Activated CD4-positive, alpha-beta T cell treated with anti-CD3 and anti-CD28 coated beads, Interleukin-2, amount 10 ng/mL, durations not matched to agents 24 days and 14 days (primary cell): ENCODE measurements around the gene EMX1. TPM values are rescaled to one million over a fixed set of nuclear protein-coding genes. Genes with fewer than 3 reads are reported as not detected.

ENCODE experiments used
- DNase-seq: peaks from one replicate; pipeline ENCODE4 v3.0.0; 2022
- H3K27ac Mint-ChIP-seq: one replicate; pipeline ENCODE4 v1.8.0; 2022; ENCODE audit warnings: mild to moderate bottlenecking, mixed read lengths
- H3K27me3 Mint-ChIP-seq: one replicate; pipeline ENCODE4 v1.8.0; 2022; ENCODE audit warnings: mixed read lengths
- H3K36me3 Mint-ChIP-seq: one replicate; pipeline ENCODE4 v1.8.0; 2022; ENCODE audit warnings: low read depth, mild to moderate bottlenecking, mixed read lengths
- H3K4me1 Mint-ChIP-seq: one replicate; pipeline ENCODE4 v1.8.0; 2021; ENCODE audit warnings: mixed read lengths
- H3K4me3 Mint-ChIP-seq: one replicate; pipeline ENCODE4 v1.8.0; 2022; ENCODE audit warnings: mild to moderate bottlenecking, moderate library complexity, mixed read lengths
- H3K9me3 Mint-ChIP-seq: one replicate; pipeline ENCODE4 v1.8.0; 2021; ENCODE audit warnings: mixed read lengths
- intact Hi-C: fragments of 100-400 bp; cut with micrococcal nuclease; formaldehyde crosslinking; loops from one replicate; pipeline ENCODE4 v1.15.1; 2023
- total RNA-seq: library from RNA; stranded (reverse); gene quantifications from 2 replicates; pipeline ENCODE4 v1.2.3, GENCODE V29; 2022

EMX1 gene
- total RNA-seq, 1 donor from 2014 or later = not detected

DNA sequence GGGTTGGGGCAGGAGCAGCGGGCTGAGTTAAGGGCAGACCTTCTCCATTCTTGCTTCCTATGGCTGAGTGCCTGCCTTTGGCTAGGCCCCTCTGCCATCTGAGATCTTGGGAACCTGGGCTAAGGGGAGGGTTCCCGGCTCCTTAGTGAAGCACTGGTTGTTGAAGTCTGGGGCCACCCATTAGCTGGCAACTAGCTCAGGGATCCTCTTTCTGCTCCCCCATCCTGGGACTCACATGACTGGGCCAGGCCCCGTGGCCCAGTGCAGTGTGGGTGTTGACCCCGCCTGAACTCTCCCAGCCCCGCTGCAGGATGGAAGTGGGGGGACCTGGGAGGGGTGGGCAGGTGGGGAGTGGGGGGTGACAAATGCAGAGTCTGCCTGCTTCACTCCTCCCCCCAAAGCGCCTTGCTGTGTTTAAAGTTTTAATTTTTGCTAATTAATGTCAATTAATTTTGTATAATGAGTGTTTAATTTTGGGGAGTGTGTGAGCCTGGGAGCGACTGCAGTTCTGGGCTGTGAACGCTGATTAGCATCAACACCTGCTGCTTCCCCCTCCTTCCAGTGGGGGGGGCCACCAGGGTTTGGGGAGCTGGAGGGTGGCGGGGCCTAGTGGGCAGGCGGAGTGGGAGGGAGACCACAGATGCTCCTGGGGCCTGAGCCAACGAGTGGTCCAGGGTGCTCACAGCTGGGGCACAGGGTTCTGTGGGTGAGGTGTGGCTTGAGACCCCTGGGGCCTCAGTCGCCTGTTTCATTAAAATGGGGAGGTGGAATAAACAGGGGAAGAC, 55.2 kb downstream of the EMX1 start:
- Mint-ChIP-seq H3K4me3 (no peak overlapping the region), H3K27ac (no peak overlapping the region), H3K4me1 (no peaks in the 10 kb centered on the region), H3K9me3 (no peaks in the 10 kb centered on the region), H3K27me3 (peaks cover 11% of the 10 kb centered on the region), H3K36me3 (no peaks in the 10 kb centered on the region)
- no peak for DNase-seq
- intact Hi-C loops = loop anchor here (1.0 kb wide), 1 partner anchor 80 kb away; no protein-coding TSS in a partner anchor

GRCh38 chr2:72973137-72973535, 55.8 kb downstream of the EMX1 start:
- H3K27me3 Mint-ChIP-seq = peaks cover 11% of the 10 kb centered on the region
- intact Hi-C loops = loop anchor here (1.0 kb wide), 1 partner anchor 81 kb away; no protein-coding TSS in a partner anchor
- H3K27ac Mint-ChIP-seq = no peak overlapping the region
- H3K9me3 Mint-ChIP-seq = no peaks in the 10 kb centered on the region
- no peak for DNase-seq
- H3K36me3 Mint-ChIP-seq = no peaks in the 10 kb centered on the region
- no peak overlapping the region for H3K4me3 Mint-ChIP-seq
- no peaks in the 10 kb centered on the region for H3K4me1 Mint-ChIP-seq

DNA sequence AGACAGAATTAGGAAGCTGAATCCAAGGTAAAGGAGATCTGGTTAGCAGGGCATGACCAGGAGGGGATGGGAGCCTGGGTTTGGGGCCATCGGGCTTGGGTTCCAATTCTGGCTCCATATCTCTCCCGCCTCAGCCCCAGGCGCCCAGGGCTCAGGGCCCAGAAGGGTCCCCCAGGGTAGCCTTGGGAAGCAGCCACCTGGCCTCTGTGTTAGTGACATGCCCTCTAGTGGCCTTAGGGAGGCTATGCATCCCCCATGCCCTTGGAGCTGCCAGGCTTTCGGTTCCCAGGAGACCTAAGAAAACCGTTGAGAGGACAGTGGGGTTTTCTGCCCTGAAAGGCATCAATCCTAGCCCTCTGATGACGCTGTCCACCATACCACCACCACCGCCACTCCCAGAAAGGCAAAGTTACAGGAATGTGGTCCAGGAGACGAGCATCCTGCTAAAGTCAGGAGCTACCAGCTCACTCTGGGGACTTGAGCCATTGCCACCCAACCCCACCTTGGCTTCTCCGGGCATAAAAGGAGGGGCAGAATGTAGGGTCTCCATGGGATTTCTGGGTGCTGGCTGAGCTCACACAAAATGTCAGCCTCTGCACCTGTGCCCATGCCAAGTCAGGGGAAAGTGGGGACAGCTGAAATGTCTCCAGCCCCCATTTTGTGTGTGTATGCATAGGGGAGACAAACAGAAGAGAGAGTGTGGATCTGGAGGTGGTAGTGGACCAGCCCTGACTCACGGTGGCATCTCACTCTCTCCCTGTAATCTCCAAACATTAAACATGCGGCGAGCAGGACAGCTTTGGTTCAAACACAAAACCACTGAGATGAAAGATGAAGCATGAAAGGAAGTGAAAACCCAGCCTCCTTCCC, 56.5 kb downstream of the EMX1 start:
- no peak overlapping the region for H3K27ac Mint-ChIP-seq
- H3K27me3 Mint-ChIP-seq = peaks cover 11% of the 10 kb centered on the region
- intact Hi-C loops = loop anchor here (1.0 kb wide), 1 partner anchor 82 kb away; no protein-coding TSS in a partner anchor
- no peak overlapping the region for H3K4me3 Mint-ChIP-seq
- DNase-seq = peak; percentile 83
- no peaks in the 10 kb centered on the region for H3K9me3 Mint-ChIP-seq
- no peaks in the 10 kb centered on the region for H3K36me3 Mint-ChIP-seq
- H3K4me1 Mint-ChIP-seq = no peaks in the 10 kb centered on the region

DNA sequence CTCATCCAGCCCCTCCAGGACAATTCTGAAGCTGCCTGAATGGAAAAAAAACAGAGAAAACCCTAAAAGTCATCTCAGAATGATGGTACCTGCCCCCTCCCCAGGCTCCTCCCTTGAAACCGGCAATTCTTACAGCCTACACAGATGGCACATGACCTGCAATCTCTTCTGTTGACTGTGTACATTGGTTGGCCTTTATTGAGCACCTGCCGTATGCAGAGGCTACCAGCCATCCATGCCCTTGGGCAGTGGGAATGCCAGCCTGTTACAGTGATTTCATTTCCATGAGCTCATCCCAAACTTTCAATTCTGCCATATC, 57.1 kb downstream of the EMX1 start:
- no peak overlapping the region for H3K4me3 Mint-ChIP-seq
- no peak overlapping the region for H3K27ac Mint-ChIP-seq
- no peaks in the 10 kb centered on the region for H3K36me3 Mint-ChIP-seq
- no peaks in the 10 kb centered on the region for H3K9me3 Mint-ChIP-seq
- H3K27me3 Mint-ChIP-seq = peaks cover 11% of the 10 kb centered on the region
- intact Hi-C loops = no loop called here
- no peak for DNase-seq
- H3K4me1 Mint-ChIP-seq = no peaks in the 10 kb centered on the region

DNA sequence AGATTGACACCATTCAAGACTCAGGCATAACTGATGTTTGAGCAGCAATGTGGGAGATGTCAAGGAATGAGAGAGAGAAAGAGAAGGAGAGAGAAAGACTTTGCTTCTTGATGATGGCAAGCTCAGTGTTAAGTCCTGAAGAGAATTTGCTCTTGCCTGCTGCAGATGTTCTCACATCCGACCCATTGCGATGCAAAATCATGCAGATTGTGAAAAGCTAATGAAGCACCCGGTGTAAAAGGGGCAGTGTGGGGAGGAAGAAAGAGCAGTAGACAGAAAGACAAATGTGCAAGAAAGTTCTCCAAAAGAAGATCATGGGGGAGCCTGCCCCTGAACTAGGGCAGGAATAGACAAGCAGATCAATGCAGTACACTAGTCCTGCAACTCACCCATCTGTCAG, 57.7 kb downstream of the EMX1 start:
- no peaks in the 10 kb centered on the region for H3K9me3 Mint-ChIP-seq
- no peak overlapping the region for H3K4me3 Mint-ChIP-seq
- no peak overlapping the region for H3K27ac Mint-ChIP-seq
- H3K36me3 Mint-ChIP-seq = no peaks in the 10 kb centered on the region
- peaks cover 11% of the 10 kb centered on the region for H3K27me3 Mint-ChIP-seq
- no peaks in the 10 kb centered on the region for H3K4me1 Mint-ChIP-seq
- DNase-seq = no peak
- intact Hi-C loops = no loop called here

GRCh38 chr2:72979896-72980295, 62.6 kb downstream of the EMX1 start:
- no peaks in the 10 kb centered on the region for H3K36me3 Mint-ChIP-seq
- H3K27ac Mint-ChIP-seq = no peak overlapping the region
- DNase-seq = no peak
- H3K27me3 Mint-ChIP-seq = peaks cover 5% of the 10 kb centered on the region
- H3K9me3 Mint-ChIP-seq = no peaks in the 10 kb centered on the region
- H3K4me3 Mint-ChIP-seq = no peak overlapping the region
- intact Hi-C loops = no loop called here
- no peaks in the 10 kb centered on the region for H3K4me1 Mint-ChIP-seq

GRCh38 chr2:72980535-72981217, 63.4 kb downstream of the EMX1 start:
- Mint-ChIP-seq H3K4me3 (no peak overlapping the region), H3K4me1 (no peaks in the 10 kb centered on the region), H3K27me3 (no peaks in the 10 kb centered on the region), H3K27ac (no peak overlapping the region), H3K36me3 (no peaks in the 10 kb centered on the region), H3K9me3 (no peaks in the 10 kb centered on the region)
- DNase-seq = no peak
- intact Hi-C loops = no loop called here

DNA sequence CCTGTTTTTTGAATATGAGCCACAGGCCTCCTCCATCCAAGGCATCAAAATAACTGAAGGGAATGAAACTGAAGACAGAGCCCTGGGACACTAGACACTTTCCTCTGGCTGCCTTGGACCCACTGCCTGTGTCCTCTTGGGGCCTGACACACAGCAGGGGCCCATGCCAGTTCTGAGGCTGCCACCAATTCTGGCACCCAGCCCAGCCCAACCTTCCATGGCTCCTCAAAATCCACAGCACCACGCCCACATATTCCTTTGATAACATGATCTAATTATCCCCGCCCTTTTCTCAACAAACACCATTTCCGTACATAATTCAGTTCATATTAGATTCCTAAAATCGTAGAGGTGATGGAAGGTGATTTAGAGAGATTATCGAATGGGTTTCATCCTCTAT, 64.2 kb downstream of the EMX1 start:
- intact Hi-C loops = no loop called here
- H3K27ac Mint-ChIP-seq = no peak overlapping the region
- no peak for DNase-seq
- no peaks in the 10 kb centered on the region for H3K4me1 Mint-ChIP-seq
- H3K36me3 Mint-ChIP-seq = no peaks in the 10 kb centered on the region
- no peaks in the 10 kb centered on the region for H3K27me3 Mint-ChIP-seq
- H3K9me3 Mint-ChIP-seq = no peaks in the 10 kb centered on the region
- H3K4me3 Mint-ChIP-seq = no peak overlapping the region

GRCh38 chr2:72982219-72982618, 64.9 kb downstream of the EMX1 start:
- H3K9me3 Mint-ChIP-seq = no peaks in the 10 kb centered on the region

GRCh38 chr2:72982781-72983499, 65.6 kb downstream of the EMX1 start:
- H3K9me3 Mint-ChIP-seq = no peaks in the 10 kb centered on the region
- intact Hi-C loops = no loop called here
- no peak overlapping the region for H3K4me3 Mint-ChIP-seq
- H3K27ac Mint-ChIP-seq = no peak overlapping the region
- no peaks in the 10 kb centered on the region for H3K36me3 Mint-ChIP-seq
- H3K27me3 Mint-ChIP-seq = no peaks in the 10 kb centered on the region
- DNase-seq = no peak
- H3K4me1 Mint-ChIP-seq = no peaks in the 10 kb centered on the region

More at GRCh38 chr2:72982219-72982618, 64.9 kb downstream of the EMX1 start:
- no peak for DNase-seq
- intact Hi-C loops = no loop called here
- H3K4me1 Mint-ChIP-seq = no peaks in the 10 kb centered on the region
- no peaks in the 10 kb centered on the region for H3K27me3 Mint-ChIP-seq
- no peaks in the 10 kb centered on the region for H3K36me3 Mint-ChIP-seq
- H3K4me3 Mint-ChIP-seq = no peak overlapping the region
- H3K27ac Mint-ChIP-seq = no peak overlapping the region

DNA sequence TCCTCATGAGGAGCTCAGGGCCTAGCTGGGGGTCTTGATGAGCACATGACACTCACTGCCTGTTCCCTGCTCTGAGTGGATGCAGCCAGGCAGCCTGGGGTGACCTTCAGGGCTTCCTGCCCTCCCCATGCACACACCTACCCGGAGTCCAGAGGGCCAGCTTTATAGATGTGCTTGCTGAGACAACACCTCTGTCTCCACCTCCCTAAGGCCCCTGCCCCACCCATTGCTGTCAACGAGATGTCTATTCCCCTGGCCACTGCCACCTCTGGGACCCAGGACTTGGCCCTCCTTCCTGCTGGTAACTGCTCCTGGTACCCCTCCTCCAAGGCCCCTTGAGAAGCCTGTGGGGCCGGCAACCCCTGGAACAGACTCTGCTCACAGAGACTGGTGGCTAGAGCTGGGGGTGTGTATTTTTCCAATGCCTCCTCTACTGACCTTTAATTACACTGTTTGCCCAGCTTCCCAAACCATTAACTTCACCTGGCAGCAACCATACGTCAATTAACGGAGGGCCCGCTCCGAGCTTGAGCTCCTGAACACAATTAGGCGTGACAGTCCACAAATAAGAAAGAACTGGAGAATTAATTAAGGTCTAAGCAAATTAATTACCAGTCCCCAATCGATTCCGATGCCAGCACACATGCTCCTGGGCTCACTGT, 66.3 kb downstream of the EMX1 start:
- intact Hi-C loops = no loop called here
- Mint-ChIP-seq H3K36me3 (no peaks in the 10 kb centered on the region), H3K27me3 (no peaks in the 10 kb centered on the region), H3K4me1 (no peaks in the 10 kb centered on the region), H3K9me3 (no peaks in the 10 kb centered on the region), H3K4me3 (no peak overlapping the region), H3K27ac (no peak overlapping the region)
- DNase-seq = no peak

- Mint-ChIP-seq H3K9me3 (no peaks in the 10 kb centered on the region), H3K27ac (no peak overlapping the region), H3K4me1 (no peaks in the 10 kb centered on the region), H3K36me3 (no peaks in the 10 kb centered on the region), H3K4me3 (no peak overlapping the region), H3K27me3 (no peaks in the 10 kb centered on the region)
- intact Hi-C loops = no loop called here
- DNase-seq = no peak
These were observed 66.9 kb downstream of the EMX1 start for GRCh38 chr2:72984172-72984671.
